Trophoblast cell (in vitro differentiated cells and primary cell): ENCODE data around the gene ELOVL4.

ENCODE experiments used
- DNase-seq, 2 donors: peaks; one replicate each; pipeline ENCODE4 v3.0.0-alpha.2; 2016
- H2AFZ ChIP-seq: 2 replicates; pipeline ENCODE4 v1.6.1; 2013; ENCODE audit warnings: low read length, moderate library complexity, mild to moderate bottlenecking; ENCODE audit not compliant: insufficient read depth, poor library complexity
- H2AK5ac ChIP-seq: 2 replicates; pipeline ENCODE4 v1.6.1; 2013; ENCODE audit warnings: mild to moderate bottlenecking, low read length
- H2BK120ac ChIP-seq: 2 replicates; pipeline ENCODE4 v1.6.1; 2013; ENCODE audit warnings: low read length, mild to moderate bottlenecking, moderate library complexity; ENCODE audit not compliant: insufficient read depth, poor library complexity
- H2BK12ac ChIP-seq: 2 replicates; pipeline ENCODE4 v1.6.1; 2013; ENCODE audit warnings: mild to moderate bottlenecking, low read length, moderate library complexity
- H2BK5ac ChIP-seq: 2 replicates; pipeline ENCODE4 v1.6.1; 2013; ENCODE audit warnings: low read length, low read depth, moderate library complexity, mild to moderate bottlenecking; ENCODE audit not compliant: poor library complexity
- H3K14ac ChIP-seq: 2 replicates; pipeline ENCODE4 v1.6.1; 2013; ENCODE audit warnings: mild to moderate bottlenecking, low read length
- H3K18ac ChIP-seq: 2 replicates; pipeline ENCODE4 v1.6.1; 2013; ENCODE audit warnings: mild to moderate bottlenecking, low read length
- H3K23ac ChIP-seq: 2 replicates; pipeline ENCODE4 v1.6.1; 2013; ENCODE audit warnings: low read length
- H3K27ac ChIP-seq: 2 replicates; pipeline ENCODE4 v1.5.1; 2013; ENCODE audit warnings: low read depth, mild to moderate bottlenecking, inconsistent platforms, low read length, moderate library complexity
- H3K27me3 ChIP-seq: 2 replicates; pipeline ENCODE4 v1.6.1; 2013; ENCODE audit warnings: inconsistent platforms, mild to moderate bottlenecking, low read length, moderate library complexity; ENCODE audit not compliant: insufficient read depth
- H3K36me3 ChIP-seq, 2 experiments: 1 replicate in 1 of 2; 2 replicates in 1 of 2; pipeline ENCODE4 v1.6.1; 2013; ENCODE audit warnings: low read length in 2 of 2, mild to moderate bottlenecking in 2 of 2, moderate library complexity in 1 of 2; ENCODE audit not compliant: insufficient read depth in 2 of 2, control insufficient read depth in 1 of 2
- H3K4ac ChIP-seq: 2 replicates; pipeline ENCODE4 v1.6.1; 2013; ENCODE audit warnings: low read depth, mild to moderate bottlenecking, low read length, moderate library complexity
- H3K4me1 ChIP-seq, 2 experiments: 1 replicate in 1 of 2; 2 replicates in 1 of 2; pipeline ENCODE4 v1.6.1; 2013; ENCODE audit warnings: low read length in 2 of 2, mild to moderate bottlenecking in 2 of 2, moderate library complexity in 1 of 2; ENCODE audit not compliant: insufficient read depth in 2 of 2, control insufficient read depth in 1 of 2
- H3K4me2 ChIP-seq: 2 replicates; pipeline ENCODE4 v1.6.1; 2013; ENCODE audit warnings: inconsistent platforms, mild to moderate bottlenecking, low read length, moderate library complexity
- H3K4me3 ChIP-seq: 2 replicates; pipeline ENCODE4 v1.5.1; 2013; ENCODE audit warnings: mild to moderate bottlenecking, low read depth, low read length, inconsistent platforms
- H3K79me1 ChIP-seq: one replicate; pipeline ENCODE4 v1.6.1; 2013; ENCODE audit warnings: low read length
- H3K79me2 ChIP-seq: 2 replicates; pipeline ENCODE4 v1.6.1; 2013; ENCODE audit warnings: low read length, mild to moderate bottlenecking; ENCODE audit not compliant: control insufficient read depth, insufficient read depth, poor library complexity
- H3K9ac ChIP-seq: 2 replicates; pipeline ENCODE4 v1.6.1; 2013; ENCODE audit warnings: mild to moderate bottlenecking, low read length
- H3K9me3 ChIP-seq: 2 replicates; pipeline ENCODE4 v1.6.1; 2013; ENCODE audit warnings: low read depth, mild to moderate bottlenecking, control low read depth, inconsistent platforms, low read length; ENCODE audit not compliant: insufficient read depth
- H4K12ac ChIP-seq: 2 replicates; pipeline ENCODE4 v1.6.1; 2013; ENCODE audit warnings: low read depth, mild to moderate bottlenecking, low read length, moderate library complexity
- H4K8ac ChIP-seq: 2 replicates; pipeline ENCODE4 v1.6.1; 2013; ENCODE audit warnings: low read depth, mild to moderate bottlenecking, low read length, moderate library complexity
- H4K91ac ChIP-seq: one replicate; pipeline ENCODE4 v1.6.1; 2013; ENCODE audit warnings: low read depth, mild to moderate bottlenecking, low read length, moderate library complexity
- WGBS: extraction: QIAGEN DNeasy Blood & Tissue Kit; methylation state at CpG from one replicate; pipeline ENCODE4 v1.1.7; 2013; ENCODE audit warnings: missing lambda C conversion rate; ENCODE audit not compliant: insufficient read length, insufficient coverage; ENCODE audit errors: extremely low coverage; 5-methylcytosine and 5-hydroxymethylcytosine counted together

Gene ELOVL4

GRCh38 chr6:79985128-79985527 is 37.8 kb upstream of the ELOVL4 start:
- no peaks in the 10 kb centered on the region for H3K79me2 ChIP-seq
- no peak overlapping the region for H2BK5ac ChIP-seq
- no peak overlapping the region for H3K27ac ChIP-seq
- H2BK120ac ChIP-seq = no peak overlapping the region
- no peak overlapping the region for H2BK12ac ChIP-seq
- no peak overlapping the region for H3K18ac ChIP-seq
- no peak overlapping the region for H2AK5ac ChIP-seq
- no peak overlapping the region for H3K4me3 ChIP-seq
- H3K23ac ChIP-seq = no peak overlapping the region
- H4K91ac ChIP-seq = no peak overlapping the region
- H3K79me1 ChIP-seq = no peaks in the 10 kb centered on the region
- H3K27me3 ChIP-seq = no peaks in the 10 kb centered on the region
- no peaks in the 10 kb centered on the region for H3K4me1 ChIP-seq
- no peak for DNase-seq
- H3K9me3 ChIP-seq = no peaks in the 10 kb centered on the region
- no peak overlapping the region for H3K4ac ChIP-seq
- H2AFZ ChIP-seq = no peak overlapping the region
- no peak overlapping the region for H4K12ac ChIP-seq
- no peak overlapping the region for H4K8ac ChIP-seq
- no peak overlapping the region for H3K4me2 ChIP-seq
- H3K36me3 ChIP-seq = no peaks in the 10 kb centered on the region
- H3K14ac ChIP-seq = no peak overlapping the region
- no peak overlapping the region for H3K9ac ChIP-seq

GRCh38 chr6:79984261-79984660 is 36.9 kb upstream of the ELOVL4 start:
- Histone ChIP-seq H3K36me3 (no peaks in the 10 kb centered on the region), H2BK5ac (no peak overlapping the region), H4K12ac (no peak overlapping the region), H3K23ac (no peak overlapping the region), H3K79me2 (no peaks in the 10 kb centered on the region), H3K27me3 (no peaks in the 10 kb centered on the region), H4K8ac (no peak overlapping the region), H4K91ac (no peak overlapping the region), H2AK5ac (no peak overlapping the region), H3K9me3 (no peaks in the 10 kb centered on the region), H3K18ac (no peak overlapping the region), H2AFZ (no peak overlapping the region), H3K4me3 (no peak overlapping the region), H2BK120ac (no peak overlapping the region), H3K4ac (no peak overlapping the region), H3K4me1 (no peaks in the 10 kb centered on the region), H3K9ac (no peak overlapping the region), H3K27ac (no peak overlapping the region), H3K14ac (no peak overlapping the region), H3K79me1 (no peaks in the 10 kb centered on the region), H2BK12ac (no peak overlapping the region), H3K4me2 (no peak overlapping the region)
- WGBS = no CpG with 5 or more reads among the region's 2 CpGs
- no peak for DNase-seq

- no peak overlapping the region for H2BK120ac ChIP-seq
- H2BK5ac ChIP-seq = no peak overlapping the region
- no CpG with 5 or more reads among the region's 4 CpGs for WGBS
- H4K12ac ChIP-seq = no peak overlapping the region
- no peak overlapping the region for H3K27ac ChIP-seq
- H2BK12ac ChIP-seq = no peak overlapping the region
- no peaks in the 10 kb centered on the region for H3K27me3 ChIP-seq
- no peak overlapping the region for H3K4me3 ChIP-seq
- H2AK5ac ChIP-seq = no peak overlapping the region
- H4K8ac ChIP-seq = no peak overlapping the region
- no peaks in the 10 kb centered on the region for H3K9me3 ChIP-seq
- H2AFZ ChIP-seq = no peak overlapping the region
- H3K9ac ChIP-seq = no peak overlapping the region
- no peak overlapping the region for H3K4ac ChIP-seq
- H3K79me1 ChIP-seq = no peaks in the 10 kb centered on the region
- H3K79me2 ChIP-seq = no peaks in the 10 kb centered on the region
- H3K36me3 ChIP-seq = no peaks in the 10 kb centered on the region
- no peak overlapping the region for H3K18ac ChIP-seq
- no peak overlapping the region for H3K14ac ChIP-seq
- no peak for DNase-seq
- H4K91ac ChIP-seq = no peak overlapping the region
- H3K4me1 ChIP-seq = no peaks in the 10 kb centered on the region
- no peak overlapping the region for H3K4me2 ChIP-seq
- H3K23ac ChIP-seq = no peak overlapping the region
Measured at GRCh38 chr6:79981652-79982051, 34.3 kb upstream of the ELOVL4 start.

- H3K4me2 ChIP-seq = no peak overlapping the region
- H3K4ac ChIP-seq = no peak overlapping the region
- H3K4me3 ChIP-seq = no peak overlapping the region
- H3K9me3 ChIP-seq = no peaks in the 10 kb centered on the region
- no peaks in the 10 kb centered on the region for H3K36me3 ChIP-seq
- H3K27ac ChIP-seq = no peak overlapping the region
- no peaks in the 10 kb centered on the region for H3K79me1 ChIP-seq
- H3K9ac ChIP-seq = no peak overlapping the region
- H3K23ac ChIP-seq = no peak overlapping the region
- H2BK5ac ChIP-seq = no peak overlapping the region
- H2BK120ac ChIP-seq = no peak overlapping the region
- no peak overlapping the region for H3K14ac ChIP-seq
- no peaks in the 10 kb centered on the region for H3K4me1 ChIP-seq
- H4K8ac ChIP-seq = no peak overlapping the region
- H2AK5ac ChIP-seq = no peak overlapping the region
- no peak overlapping the region for H2BK12ac ChIP-seq
- H3K18ac ChIP-seq = no peak overlapping the region
- H3K27me3 ChIP-seq = no peaks in the 10 kb centered on the region
- no peak overlapping the region for H4K12ac ChIP-seq
- DNase-seq = no peak
- H4K91ac ChIP-seq = no peak overlapping the region
- no peak overlapping the region for H2AFZ ChIP-seq
- no peaks in the 10 kb centered on the region for H3K79me2 ChIP-seq
Measured at GRCh38 chr6:79971193-79971592, 23.8 kb upstream of the ELOVL4 start.

- no peak overlapping the region for H3K4me3 ChIP-seq
- H4K91ac ChIP-seq = no peak overlapping the region
- H3K23ac ChIP-seq = no peak overlapping the region
- no peak overlapping the region for H3K9ac ChIP-seq
- no CpG with 5 or more reads among the region's 5 CpGs for WGBS
- H4K12ac ChIP-seq = no peak overlapping the region
- no peaks in the 10 kb centered on the region for H3K4me1 ChIP-seq
- H3K27ac ChIP-seq = no peak overlapping the region
- no peak overlapping the region for H3K4ac ChIP-seq
- no peak overlapping the region for H4K8ac ChIP-seq
- no peak overlapping the region for H2AK5ac ChIP-seq
- no peak overlapping the region for H3K4me2 ChIP-seq
- no peak for DNase-seq
- H2AFZ ChIP-seq = no peak overlapping the region
- H3K9me3 ChIP-seq = peaks cover 3% of the 10 kb centered on the region
- no peak overlapping the region for H2BK5ac ChIP-seq
- no peaks in the 10 kb centered on the region for H3K27me3 ChIP-seq
- no peaks in the 10 kb centered on the region for H3K79me1 ChIP-seq
- no peak overlapping the region for H3K18ac ChIP-seq
- no peaks in the 10 kb centered on the region for H3K79me2 ChIP-seq
- no peak overlapping the region for H2BK120ac ChIP-seq
- no peak overlapping the region for H3K14ac ChIP-seq
- H3K36me3 ChIP-seq = no peaks in the 10 kb centered on the region
- H2BK12ac ChIP-seq = no peak overlapping the region
Measured at GRCh38 chr6:79969784-79970183, 22.4 kb upstream of the ELOVL4 start.
